SK-N-SH treated with all-trans-retinoic acid at 6 μM for 48 hours (cell line): Measurements from ENCODE around the gene SFTPA2.

Experiments used
- ATAC-seq: fragments of 200-7000 bp; cut with Tn5 transposase; 3 replicates; pipeline ENCODE4 v1.9.1; 2020; ENCODE audit warnings: mild to moderate bottlenecking, moderate library complexity
- BACH2 ChIP-seq: fragments of 250-450 bp; sonication (Bioruptor Pico); IDR thresholded peaks from 2 replicates; pipeline ENCODE4 v1.9.0; 2021; ENCODE audit warnings: mild to moderate bottlenecking, borderline replicate concordance
- CSDC2 ChIP-seq: fragments of 250-450 bp; sonication (Bioruptor Pico); IDR thresholded peaks from 2 replicates; pipeline ENCODE4 v1.5.0; 2020; ENCODE audit warnings: mild to moderate bottlenecking, moderate library complexity
- ESRRG ChIP-seq: fragments of 250-450 bp; sonication (Bioruptor Pico); IDR thresholded peaks from 2 replicates; pipeline ENCODE4 v1.6.1; 2021; ENCODE audit warnings: mild to moderate bottlenecking
- ISL1 ChIP-seq: fragments of 250-450 bp; sonication (Bioruptor Pico); IDR thresholded peaks from 2 replicates; pipeline ENCODE4 v2.1.2; 2022; ENCODE audit warnings: mild to moderate bottlenecking, moderate library complexity
- OSR1 ChIP-seq: fragments of 250-450 bp; sonication (Bioruptor Pico); IDR thresholded peaks from 2 replicates; pipeline ENCODE4 v1.8.0; 2022; ENCODE audit warnings: moderate library complexity, mild to moderate bottlenecking, inconsistent platforms
- PPARA ChIP-seq: fragments of 250-450 bp; sonication (Bioruptor Pico); IDR thresholded peaks from 2 replicates; pipeline ENCODE4 v1.5.0; 2020; ENCODE audit warnings: mild to moderate bottlenecking, borderline replicate concordance
- RARB ChIP-seq: fragments of 250-450 bp; sonication (Bioruptor Pico); IDR thresholded peaks from 2 replicates; pipeline ENCODE4 v1.8.0; 2021; ENCODE audit warnings: mild to moderate bottlenecking, moderate library complexity
- SNAI2 ChIP-seq: fragments of 250-450 bp; sonication (Bioruptor Pico); IDR thresholded peaks from 2 replicates; pipeline ENCODE4 v1.5.0; 2020; ENCODE audit warnings: mild to moderate bottlenecking, moderate library complexity
- TCF4 ChIP-seq: fragments of 250-450 bp; sonication (Bioruptor Pico); IDR thresholded peaks from 2 replicates; pipeline ENCODE4 v1.8.0; 2021; ENCODE audit warnings: mild to moderate bottlenecking, moderate library complexity, borderline replicate concordance
- TOX ChIP-seq: fragments of 250-450 bp; sonication (Bioruptor Pico); IDR thresholded peaks from 2 replicates; pipeline ENCODE4 v1.8.0; 2021; ENCODE audit warnings: mild to moderate bottlenecking, moderate library complexity, borderline replicate concordance
- ZC3H10 ChIP-seq: fragments of 250-450 bp; sonication (Bioruptor Pico); IDR thresholded peaks from 2 replicates; pipeline ENCODE4 v1.5.1; 2021; ENCODE audit warnings: mild to moderate bottlenecking, moderate library complexity
- ZFP3 ChIP-seq: fragments of 250-450 bp; sonication (Bioruptor Pico); IDR thresholded peaks from 2 replicates; pipeline ENCODE4 v1.5.0; 2020; ENCODE audit warnings: mild to moderate bottlenecking, moderate library complexity
- ZNF565 ChIP-seq: fragments of 450-650 bp; formaldehyde crosslinking; conservative IDR thresholded peaks from 2 replicates; pipeline ENCODE4 v1.5.0; 2020; ENCODE audit warnings: low read depth, mild to moderate bottlenecking, moderate library complexity
- ZNF70 ChIP-seq: fragments of 450-650 bp; formaldehyde crosslinking; IDR thresholded peaks from 2 replicates; pipeline ENCODE4 v1.5.0; 2020; ENCODE audit warnings: mild to moderate bottlenecking, moderate library complexity
- TF ChIP-seq, protein P1 (sequence below): fragments of 250-450 bp; sonication (Bioruptor Pico); IDR thresholded peaks from 2 replicates; pipeline ENCODE4 v1.5.1; 2020; ENCODE audit warnings: low read depth, mild to moderate bottlenecking, moderate library complexity
- TF ChIP-seq, protein P2 (sequence below): fragments of 250-450 bp; sonication (Bioruptor Pico); IDR thresholded peaks from 2 replicates; pipeline ENCODE4 v1.5.0; 2020; ENCODE audit warnings: mild to moderate bottlenecking, moderate library complexity
- TF ChIP-seq, protein P3 (sequence below): fragments of 250-450 bp; sonication (Bioruptor Pico); IDR thresholded peaks from 2 replicates; pipeline ENCODE4 v1.8.0; 2021; ENCODE audit warnings: low read depth, mild to moderate bottlenecking, moderate library complexity, borderline replicate concordance
- TF ChIP-seq, protein P4 (sequence below): fragments of 250-450 bp; sonication (Bioruptor Pico); IDR thresholded peaks from 2 replicates; pipeline ENCODE4 v1.5.1; 2021; ENCODE audit warnings: mild to moderate bottlenecking, moderate library complexity
- TF ChIP-seq, protein P5 (sequence below): fragments of 250-450 bp; sonication (Bioruptor Pico); IDR thresholded peaks from 2 replicates; pipeline ENCODE4 v1.8.0; 2020; ENCODE audit warnings: mild to moderate bottlenecking, moderate library complexity, borderline replicate concordance

The SFTPA2 gene

DNA sequence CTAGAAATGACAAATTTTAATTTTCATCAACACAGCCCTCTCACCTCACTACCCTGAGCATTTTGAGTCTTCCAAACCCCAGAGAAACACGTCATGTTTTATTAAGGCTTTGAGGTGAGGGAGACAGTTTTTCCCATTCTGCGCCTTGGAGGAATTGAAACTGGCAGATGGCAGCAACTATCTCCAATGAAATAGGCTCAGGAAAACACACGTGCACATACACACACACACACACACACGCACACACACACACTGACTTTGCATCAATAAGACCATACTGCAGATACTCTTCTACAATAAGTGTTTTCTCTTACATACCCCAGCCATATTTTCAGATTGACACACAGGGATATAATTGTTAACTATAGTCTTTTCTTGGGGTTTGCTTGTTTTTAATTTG is 3.2 kb upstream of the SFTPA2 start (continued):
- TF ChIP-seq, protein P1, sequence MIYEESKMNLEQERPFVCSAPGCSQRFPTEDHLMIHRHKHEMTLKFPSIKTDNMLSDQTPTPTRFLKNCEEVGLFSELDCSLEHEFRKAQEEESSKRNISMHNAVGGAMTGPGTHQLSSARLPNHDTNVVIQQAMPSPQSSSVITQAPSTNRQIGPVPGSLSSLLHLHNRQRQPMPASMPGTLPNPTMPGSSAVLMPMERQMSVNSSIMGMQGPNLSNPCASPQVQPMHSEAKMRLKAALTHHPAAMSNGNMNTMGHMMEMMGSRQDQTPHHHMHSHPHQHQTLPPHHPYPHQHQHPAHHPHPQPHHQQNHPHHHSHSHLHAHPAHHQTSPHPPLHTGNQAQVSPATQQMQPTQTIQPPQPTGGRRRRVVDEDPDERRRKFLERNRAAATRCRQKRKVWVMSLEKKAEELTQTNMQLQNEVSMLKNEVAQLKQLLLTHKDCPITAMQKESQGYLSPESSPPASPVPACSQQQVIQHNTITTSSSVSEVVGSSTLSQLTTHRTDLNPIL = no peak
- TF ChIP-seq SNAI2 (CRISPR knock-in tag) (no peak), BACH2 (CRISPR knock-in tag) (no peak)

DNA sequence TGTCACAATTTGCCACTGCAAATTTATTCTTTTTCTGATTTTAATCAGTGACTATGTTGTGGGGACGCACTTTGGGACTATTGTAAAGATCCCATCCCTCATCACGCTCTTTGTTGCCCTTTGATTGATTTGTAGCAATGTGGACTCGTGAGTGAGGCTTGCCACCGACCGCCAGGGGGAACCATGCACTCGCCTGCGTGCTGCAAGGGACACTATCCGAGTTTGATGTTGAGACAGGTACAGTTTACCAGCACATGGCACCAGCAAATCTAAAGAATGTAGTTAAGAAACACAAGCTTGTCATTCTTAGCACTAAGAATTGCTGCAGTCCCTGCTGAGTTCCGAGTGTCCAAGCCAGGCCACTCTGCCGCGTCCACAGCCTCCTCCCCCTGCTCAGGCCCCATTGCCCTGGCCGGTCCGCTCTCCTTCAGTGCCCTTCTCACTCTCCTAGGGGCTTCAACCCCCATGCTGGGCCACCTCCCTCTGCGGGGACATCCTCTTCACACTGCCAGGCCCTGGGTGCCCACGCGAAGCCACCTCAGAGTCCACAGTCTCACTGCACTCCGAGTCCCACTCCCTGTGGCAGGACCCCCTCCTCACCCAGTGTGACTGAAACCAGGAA is 2.0 kb upstream of the SFTPA2 start:
- TF ChIP-seq PPARA (CRISPR knock-in tag) (no peak), TOX (no peak)
- TF ChIP-seq, protein P2, sequence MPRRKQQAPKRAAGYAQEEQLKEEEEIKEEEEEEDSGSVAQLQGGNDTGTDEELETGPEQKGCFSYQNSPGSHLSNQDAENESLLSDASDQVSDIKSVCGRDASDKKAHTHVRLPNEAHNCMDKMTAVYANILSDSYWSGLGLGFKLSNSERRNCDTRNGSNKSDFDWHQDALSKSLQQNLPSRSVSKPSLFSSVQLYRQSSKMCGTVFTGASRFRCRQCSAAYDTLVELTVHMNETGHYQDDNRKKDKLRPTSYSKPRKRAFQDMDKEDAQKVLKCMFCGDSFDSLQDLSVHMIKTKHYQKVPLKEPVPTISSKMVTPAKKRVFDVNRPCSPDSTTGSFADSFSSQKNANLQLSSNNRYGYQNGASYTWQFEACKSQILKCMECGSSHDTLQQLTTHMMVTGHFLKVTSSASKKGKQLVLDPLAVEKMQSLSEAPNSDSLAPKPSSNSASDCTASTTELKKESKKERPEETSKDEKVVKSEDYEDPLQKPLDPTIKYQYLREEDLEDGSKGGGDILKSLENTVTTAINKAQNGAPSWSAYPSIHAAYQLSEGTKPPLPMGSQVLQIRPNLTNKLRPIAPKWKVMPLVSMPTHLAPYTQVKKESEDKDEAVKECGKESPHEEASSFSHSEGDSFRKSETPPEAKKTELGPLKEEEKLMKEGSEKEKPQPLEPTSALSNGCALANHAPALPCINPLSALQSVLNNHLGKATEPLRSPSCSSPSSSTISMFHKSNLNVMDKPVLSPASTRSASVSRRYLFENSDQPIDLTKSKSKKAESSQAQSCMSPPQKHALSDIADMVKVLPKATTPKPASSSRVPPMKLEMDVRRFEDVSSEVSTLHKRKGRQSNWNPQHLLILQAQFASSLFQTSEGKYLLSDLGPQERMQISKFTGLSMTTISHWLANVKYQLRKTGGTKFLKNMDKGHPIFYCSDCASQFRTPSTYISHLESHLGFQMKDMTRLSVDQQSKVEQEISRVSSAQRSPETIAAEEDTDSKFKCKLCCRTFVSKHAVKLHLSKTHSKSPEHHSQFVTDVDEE (CRISPR knock-in tag) = no peak
- TF ChIP-seq, protein P1 = no peak
- peak; percentile 94 for ATAC-seq

DNA sequence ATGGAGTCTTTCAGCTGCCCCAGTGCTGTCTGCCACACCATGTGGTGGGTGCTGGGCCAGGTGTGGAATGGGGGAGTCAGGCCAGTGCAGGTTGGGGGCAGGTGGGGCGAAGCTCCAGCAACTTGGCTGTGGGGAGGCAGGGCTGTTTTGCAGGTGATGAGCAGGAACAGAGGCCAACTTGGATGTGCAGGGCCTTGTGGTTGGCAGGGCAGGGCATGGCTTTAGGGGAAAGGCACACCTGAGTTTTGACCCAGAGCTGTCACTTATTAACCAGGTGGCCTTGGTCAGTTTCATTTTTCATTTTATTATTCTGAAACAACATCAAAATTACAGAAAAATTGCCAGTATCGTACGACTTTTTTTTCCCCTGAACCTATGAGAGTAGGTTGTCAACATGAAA is 1.1 kb upstream of the SFTPA2 start:
- TF ChIP-seq ESRRG (CRISPR knock-in tag) = no peak
- no peak for TF ChIP-seq TCF4 (CRISPR knock-in tag)
- no peak for TF ChIP-seq CSDC2
- no peak for TF ChIP-seq BACH2 (CRISPR knock-in tag)
- TF ChIP-seq, protein P3, sequence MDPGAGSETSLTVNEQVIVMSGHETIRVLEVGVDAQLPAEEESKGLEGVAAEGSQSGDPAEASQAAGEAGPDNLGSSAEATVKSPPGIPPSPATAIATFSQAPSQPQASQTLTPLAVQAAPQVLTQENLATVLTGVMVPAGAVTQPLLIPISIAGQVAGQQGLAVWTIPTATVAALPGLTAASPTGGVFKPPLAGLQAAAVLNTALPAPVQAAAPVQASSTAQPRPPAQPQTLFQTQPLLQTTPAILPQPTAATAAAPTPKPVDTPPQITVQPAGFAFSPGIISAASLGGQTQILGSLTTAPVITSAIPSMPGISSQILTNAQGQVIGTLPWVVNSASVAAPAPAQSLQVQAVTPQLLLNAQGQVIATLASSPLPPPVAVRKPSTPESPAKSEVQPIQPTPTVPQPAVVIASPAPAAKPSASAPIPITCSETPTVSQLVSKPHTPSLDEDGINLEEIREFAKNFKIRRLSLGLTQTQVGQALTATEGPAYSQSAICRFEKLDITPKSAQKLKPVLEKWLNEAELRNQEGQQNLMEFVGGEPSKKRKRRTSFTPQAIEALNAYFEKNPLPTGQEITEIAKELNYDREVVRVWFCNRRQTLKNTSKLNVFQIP (CRISPR knock-in tag) = no peak
- no peak for TF ChIP-seq SNAI2 (CRISPR knock-in tag)
- TF ChIP-seq PPARA (CRISPR knock-in tag) = no peak
- TF ChIP-seq, protein P4, sequence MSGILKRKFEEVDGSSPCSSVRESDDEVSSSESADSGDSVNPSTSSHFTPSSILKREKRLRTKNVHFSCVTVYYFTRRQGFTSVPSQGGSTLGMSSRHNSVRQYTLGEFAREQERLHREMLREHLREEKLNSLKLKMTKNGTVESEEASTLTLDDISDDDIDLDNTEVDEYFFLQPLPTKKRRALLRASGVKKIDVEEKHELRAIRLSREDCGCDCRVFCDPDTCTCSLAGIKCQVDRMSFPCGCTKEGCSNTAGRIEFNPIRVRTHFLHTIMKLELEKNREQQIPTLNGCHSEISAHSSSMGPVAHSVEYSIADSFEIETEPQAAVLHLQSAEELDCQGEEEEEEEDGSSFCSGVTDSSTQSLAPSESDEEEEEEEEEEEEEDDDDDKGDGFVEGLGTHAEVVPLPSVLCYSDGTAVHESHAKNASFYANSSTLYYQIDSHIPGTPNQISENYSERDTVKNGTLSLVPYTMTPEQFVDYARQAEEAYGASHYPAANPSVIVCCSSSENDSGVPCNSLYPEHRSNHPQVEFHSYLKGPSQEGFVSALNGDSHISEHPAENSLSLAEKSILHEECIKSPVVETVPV = no peak
- TF ChIP-seq TOX = no peak
- no peak for TF ChIP-seq ZNF70 (CRISPR knock-in tag)
- TF ChIP-seq OSR1 (CRISPR knock-in tag) = no peak
- TF ChIP-seq ISL1 (CRISPR knock-in tag) = no peak
- no peak for TF ChIP-seq ZFP3 (CRISPR knock-in tag)
- TF ChIP-seq ZC3H10 (CRISPR knock-in tag) = no peak
- TF ChIP-seq RARB (CRISPR knock-in tag) = no peak
- no peak for TF ChIP-seq ZNF565 (CRISPR knock-in tag)
- TF ChIP-seq, protein P1 = no peak
- TF ChIP-seq, protein P2 (CRISPR knock-in tag) = no peak
- TF ChIP-seq, protein P5, sequence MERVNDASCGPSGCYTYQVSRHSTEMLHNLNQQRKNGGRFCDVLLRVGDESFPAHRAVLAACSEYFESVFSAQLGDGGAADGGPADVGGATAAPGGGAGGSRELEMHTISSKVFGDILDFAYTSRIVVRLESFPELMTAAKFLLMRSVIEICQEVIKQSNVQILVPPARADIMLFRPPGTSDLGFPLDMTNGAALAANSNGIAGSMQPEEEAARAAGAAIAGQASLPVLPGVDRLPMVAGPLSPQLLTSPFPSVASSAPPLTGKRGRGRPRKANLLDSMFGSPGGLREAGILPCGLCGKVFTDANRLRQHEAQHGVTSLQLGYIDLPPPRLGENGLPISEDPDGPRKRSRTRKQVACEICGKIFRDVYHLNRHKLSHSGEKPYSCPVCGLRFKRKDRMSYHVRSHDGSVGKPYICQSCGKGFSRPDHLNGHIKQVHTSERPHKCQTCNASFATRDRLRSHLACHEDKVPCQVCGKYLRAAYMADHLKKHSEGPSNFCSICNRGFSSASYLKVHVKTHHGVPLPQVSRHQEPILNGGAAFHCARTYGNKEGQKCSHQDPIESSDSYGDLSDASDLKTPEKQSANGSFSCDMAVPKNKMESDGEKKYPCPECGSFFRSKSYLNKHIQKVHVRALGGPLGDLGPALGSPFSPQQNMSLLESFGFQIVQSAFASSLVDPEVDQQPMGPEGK (CRISPR knock-in tag) = no peak

More for the DNA sequence above, 1.1 kb upstream of the SFTPA2 start:
- no peak for ATAC-seq
